Neuronal stem cell (in vitro differentiated cells): Measurements from ENCODE around the gene PCSK7.
"Not testable (repeated sequence)": the region's sequence is repeated elsewhere in the genome, so short reads cannot be mapped to it uniquely, and the experiment has no call there.

Experiments used
- DNase-seq: peaks from one replicate; pipeline ENCODE4 v3.0.0-alpha.2; 2013; ENCODE audit warnings: low spot score
- H2AFZ ChIP-seq: one replicate; pipeline ENCODE4 v1.6.1; 2013; ENCODE audit warnings: mild to moderate bottlenecking, low read length, inconsistent platforms
- H2AK5ac ChIP-seq: 2 replicates; pipeline ENCODE4 v1.6.1; 2013; ENCODE audit warnings: low read depth, mild to moderate bottlenecking, inconsistent platforms, low read length, moderate library complexity, mixed read lengths
- H2BK120ac ChIP-seq: 2 replicates; pipeline ENCODE4 v1.6.1; 2013; ENCODE audit warnings: low read depth, mild to moderate bottlenecking, inconsistent platforms, low read length, moderate library complexity, mixed read lengths
- H2BK12ac ChIP-seq: one replicate; pipeline ENCODE4 v1.6.1; 2013; ENCODE audit warnings: low read length, inconsistent platforms
- H2BK15ac ChIP-seq: 2 replicates; pipeline ENCODE4 v1.6.1; 2013; ENCODE audit warnings: mild to moderate bottlenecking, low read length, inconsistent platforms, mixed read lengths
- H2BK5ac ChIP-seq: one replicate; pipeline ENCODE4 v1.6.1; 2013; ENCODE audit warnings: inconsistent platforms, mild to moderate bottlenecking, low read length, moderate library complexity
- H3K14ac ChIP-seq: one replicate; pipeline ENCODE4 v1.6.1; 2013; ENCODE audit warnings: low read length, inconsistent platforms
- H3K18ac ChIP-seq: 2 replicates; pipeline ENCODE4 v1.6.1; 2013; ENCODE audit warnings: low read length, inconsistent platforms
- H3K23ac ChIP-seq: 2 replicates; pipeline ENCODE4 v1.6.1; 2013; ENCODE audit warnings: low read depth, mild to moderate bottlenecking, mixed read lengths, low read length, inconsistent platforms; ENCODE audit not compliant: poor library complexity
- H3K27ac ChIP-seq: replicated peaks from 3 replicates; pipeline ENCODE4 v1.5.1; 2013; ENCODE audit warnings: low read length, inconsistent platforms
- H3K27me3 ChIP-seq, 3 experiments: 2 replicates each; pipeline ENCODE4 v1.6.1; 2013; ENCODE audit warnings: low read length in 3 of 3, mild to moderate bottlenecking in 2 of 3, inconsistent platforms in 1 of 3, low read depth in 1 of 3, mixed read lengths in 1 of 3, moderate library complexity in 1 of 3; ENCODE audit not compliant: control insufficient read depth in 3 of 3, insufficient read depth in 3 of 3
- H3K36me3 ChIP-seq, 2 donors: replicated peaks in 1 of 2; 2 replicates each; pipeline ENCODE4 v1.6.1; 2013; ENCODE audit warnings: low read length in 2 of 2; ENCODE audit not compliant: control insufficient read depth in 2 of 2, insufficient read depth in 2 of 2
- H3K4ac ChIP-seq: 2 replicates; pipeline ENCODE4 v1.6.1; 2013; ENCODE audit warnings: inconsistent platforms, mild to moderate bottlenecking, low read length, moderate library complexity
- H3K4me1 ChIP-seq, 2 donors: 1 replicate in 1 of 2; 2 replicates in 1 of 2; pipeline ENCODE4 v1.6.1; 2013; ENCODE audit warnings: low read length in 2 of 2, low read depth in 1 of 2; ENCODE audit not compliant: control insufficient read depth in 2 of 2, insufficient read depth in 1 of 2
- H3K4me2 ChIP-seq: one replicate; pipeline ENCODE4 v1.6.1; 2013; ENCODE audit warnings: mild to moderate bottlenecking, low read length, inconsistent platforms; ENCODE audit not compliant: insufficient read depth, poor library complexity, severe bottlenecking
- H3K4me3 ChIP-seq, 2 donors: 2 replicates each; pipeline ENCODE4 v1.5.1; 2013; ENCODE audit warnings: low read length in 2 of 2, mild to moderate bottlenecking in 2 of 2, inconsistent platforms in 1 of 2, moderate library complexity in 1 of 2
- H3K79me1 ChIP-seq: one replicate; pipeline ENCODE4 v1.6.1; 2013; ENCODE audit warnings: low read depth, mild to moderate bottlenecking, inconsistent platforms, low read length, moderate library complexity
- H3K9ac ChIP-seq: one replicate; pipeline ENCODE4 v1.6.1; 2013; ENCODE audit warnings: mild to moderate bottlenecking, low read depth, low read length, inconsistent platforms; ENCODE audit not compliant: poor library complexity
- H3K9me3 ChIP-seq, 2 donors: replicated peaks in 1 of 2; 2 replicates each; pipeline versions ENCODE3 to v1.6.1; 2013; ENCODE audit warnings: low read length in 2 of 2, mild to moderate bottlenecking in 2 of 2, inconsistent platforms in 1 of 2, low read depth in 1 of 2, mixed read lengths in 1 of 2, moderate library complexity in 1 of 2; ENCODE audit not compliant: control insufficient read depth in 2 of 2, insufficient read depth in 1 of 2
- H4K8ac ChIP-seq: one replicate; pipeline ENCODE4 v1.6.1; 2013; ENCODE audit warnings: low read depth, mild to moderate bottlenecking, inconsistent platforms, low read length, moderate library complexity
- H4K91ac ChIP-seq: one replicate; pipeline ENCODE4 v1.6.1; 2013; ENCODE audit warnings: low read length, low read depth, mild to moderate bottlenecking, inconsistent platforms; ENCODE audit not compliant: poor library complexity
- WGBS, 2 donors: extraction: QIAGEN DNeasy Blood & Tissue Kit; methylation state at CpG; one replicate each; pipeline ENCODE4 v1.1.7; 2013; ENCODE audit warnings: missing lambda C conversion rate in 2 of 2, mixed read lengths in 1 of 2; ENCODE audit not compliant: insufficient read length in 2 of 2, insufficient replicate concordance in 1 of 2; ENCODE audit errors: extremely low coverage in 2 of 2; 5-methylcytosine and 5-hydroxymethylcytosine counted together

Gene PCSK7

GRCh38 chr11:117214404-117215110 lies 17.3 kb downstream of the PCSK7 start:
- WGBS, 2 donors: no CpG with 5 or more reads among the region's 7 CpGs

GRCh38 chr11:117212697-117213355 lies 19.0 kb downstream of the PCSK7 start:
- H3K4ac ChIP-seq: no peak overlapping the region
- H2BK5ac ChIP-seq: no peak overlapping the region
- H3K27me3 ChIP-seq: no peaks in the 10 kb centered on the region
- H3K23ac ChIP-seq: no peak overlapping the region
- no peak overlapping the region for H3K9ac ChIP-seq
- no peak overlapping the region for H2BK120ac ChIP-seq
- no peak overlapping the region for H3K27ac ChIP-seq
- H2BK15ac ChIP-seq: no peak overlapping the region
- WGBS, 2 donors: no CpG with 5 or more reads among the region's 11 CpGs
- peaks cover 13 to 35% of the 10 kb centered on the region in 2 donors for H3K36me3 ChIP-seq
- H3K14ac ChIP-seq: no peak overlapping the region
- no peak overlapping the region for H4K8ac ChIP-seq
- no peak overlapping the region for H2BK12ac ChIP-seq
- no peaks in the 10 kb centered on the region for H3K79me1 ChIP-seq
- H2AFZ ChIP-seq: no peak overlapping the region
- H3K4me2 ChIP-seq: no peak overlapping the region
- H3K18ac ChIP-seq: no peak overlapping the region
- no peaks in the 10 kb centered on the region for H3K9me3 ChIP-seq
- no peak overlapping the region for H3K4me3 ChIP-seq
- DNase-seq: no peak
- peaks cover 4 to 8% of the 10 kb centered on the region in 2 donors for H3K4me1 ChIP-seq
- H4K91ac ChIP-seq: no peak overlapping the region
- no peak overlapping the region for H2AK5ac ChIP-seq

More at GRCh38 chr11:117214404-117215110, 17.3 kb downstream of the PCSK7 start:
- peaks cover 4 to 8% of the 10 kb centered on the region in 2 donors for H3K4me1 ChIP-seq
- no peak overlapping the region for H3K4me2 ChIP-seq
- H2BK5ac ChIP-seq: no peak overlapping the region
- H4K8ac ChIP-seq: no peak overlapping the region
- no peak overlapping the region for H2BK12ac ChIP-seq
- peaks cover 22 to 52% of the 10 kb centered on the region in 2 donors for H3K36me3 ChIP-seq
- no peak overlapping the region for H4K91ac ChIP-seq
- no peak overlapping the region for H2BK15ac ChIP-seq
- no peak overlapping the region for H3K23ac ChIP-seq
- H2BK120ac ChIP-seq: no peak overlapping the region
- H3K18ac ChIP-seq: no peak overlapping the region
- H3K4ac ChIP-seq: no peak overlapping the region
- no peak overlapping the region for H3K9ac ChIP-seq
- no peaks in the 10 kb centered on the region for H3K9me3 ChIP-seq
- no peak overlapping the region for H3K4me3 ChIP-seq
- no peak for DNase-seq
- no peaks in the 10 kb centered on the region for H3K79me1 ChIP-seq
- no peaks in the 10 kb centered on the region for H3K27me3 ChIP-seq
- H3K14ac ChIP-seq: no peak overlapping the region
- H2AFZ ChIP-seq: peak overlapping the region; percentile 35
- H2AK5ac ChIP-seq: no peak overlapping the region
- peak overlapping the region; percentile 79 for H3K27ac ChIP-seq

GRCh38 chr11:117210620-117211019 lies 21.3 kb downstream of the PCSK7 start:
- no peak overlapping the region for H2AK5ac ChIP-seq
- H3K36me3 ChIP-seq: peaks cover 0 to 15% of the 10 kb centered on the region in 2 donors
- peaks cover 4 to 8% of the 10 kb centered on the region in 2 donors for H3K4me1 ChIP-seq
- H3K4me3 ChIP-seq: no peak overlapping the region
- H3K23ac ChIP-seq: no peak overlapping the region
- no peak overlapping the region for H3K4ac ChIP-seq
- no peak overlapping the region for H3K14ac ChIP-seq
- no peaks in the 10 kb centered on the region for H3K9me3 ChIP-seq
- WGBS, 2 donors: no CpG with 5 or more reads among the region's 3 CpGs
- H2AFZ ChIP-seq: no peak overlapping the region
- H2BK12ac ChIP-seq: no peak overlapping the region
- H3K4me2 ChIP-seq: no peak overlapping the region
- no peak overlapping the region for H2BK15ac ChIP-seq
- no peak overlapping the region for H4K8ac ChIP-seq
- DNase-seq: no peak
- H3K9ac ChIP-seq: no peak overlapping the region
- H3K27ac ChIP-seq: no peak overlapping the region
- H2BK120ac ChIP-seq: no peak overlapping the region
- H3K79me1 ChIP-seq: no peaks in the 10 kb centered on the region
- no peak overlapping the region for H4K91ac ChIP-seq
- H2BK5ac ChIP-seq: no peak overlapping the region
- no peak overlapping the region for H3K18ac ChIP-seq
- H3K27me3 ChIP-seq: no peaks in the 10 kb centered on the region

GRCh38 chr11:117209351-117210125 lies 22.3 kb downstream of the PCSK7 start:
- not testable (repeated sequence) for H2BK15ac ChIP-seq, H3K4me3 ChIP-seq, H3K4me1 ChIP-seq, H3K14ac ChIP-seq, H4K8ac ChIP-seq, H3K23ac ChIP-seq, H2BK12ac ChIP-seq, H4K91ac ChIP-seq, H3K9me3 ChIP-seq, H3K9ac ChIP-seq, H3K4me2 ChIP-seq, H3K79me1 ChIP-seq, H2BK5ac ChIP-seq, H3K4ac ChIP-seq, H2BK120ac ChIP-seq, H2AK5ac ChIP-seq, H3K27me3 ChIP-seq, H3K27ac ChIP-seq, H2AFZ ChIP-seq, H3K18ac ChIP-seq, DNase-seq
- no CpG with 5 or more reads among the region's 8 CpGs for WGBS, 2 donors
- H3K36me3 ChIP-seq: peaks cover 9 to 24% of the 10 kb centered on the region in 2 donors
